Ovary (tissue), 10 donors: Measurements from ENCODE around the gene KLRC4. TPM values are rescaled to one million over a fixed set of nuclear protein-coding genes. Genes with fewer than 3 reads are reported as not detected.

Experiments used
- DNase-seq, 5 donors: peaks; one replicate each; pipeline ENCODE4 v3.0.0-alpha.2; 2019 to 2020
- H3K27ac ChIP-seq, 2 donors: fragments of 200-600 bp; one replicate each; pipeline versions ENCODE4 v1.5.1 to v1.8.0; 2019 to 2022
- H3K27me3 ChIP-seq: fragments of 200-600 bp; one replicate; pipeline ENCODE4 v1.8.0; 2022
- H3K36me3 ChIP-seq: fragments of 200-600 bp; sonication (generic); one replicate; pipeline ENCODE4 v1.5.1; 2019
- H3K4me1 ChIP-seq: one replicate; pipeline ENCODE4 v1.8.1; 2013; ENCODE audit warnings: mild to moderate bottlenecking, moderate library complexity; ENCODE audit not compliant: insufficient read depth
- H3K4me3 ChIP-seq: fragments of 200-600 bp; sonication (generic); one replicate; pipeline ENCODE4 v1.5.1; 2017
- H3K9me3 ChIP-seq, 2 donors: fragments of 200-600 bp in 1 of 2; sonication (generic) in 1 of 2; one replicate each; pipeline versions ENCODE4 v1.5.1 to v1.8.1; 2013 to 2019; ENCODE audit warnings: mild to moderate bottlenecking in 1 of 2, moderate library complexity in 1 of 2
- CTCF ChIP-seq, 3 donors: fragments of 450-650 bp in 2 of 3; fragments of 200-600 bp in 1 of 3; IDR thresholded peaks; one replicate each; pipeline versions ENCODE4 v1.5.1 to v1.8.0; 2016 to 2022; ENCODE audit warnings: antibody characterized with exemption in 3 of 3, mild to moderate bottlenecking in 1 of 3
- EP300 ChIP-seq: sonication (generic); formaldehyde crosslinking; IDR thresholded peaks from one replicate; pipeline ENCODE4 v1.6.1; 2017; ENCODE audit warnings: antibody characterized with exemption
- POLR2A ChIP-seq: fragments of 450-650 bp; IDR thresholded peaks from one replicate; pipeline ENCODE4 v1.6.1; 2017; ENCODE audit warnings: antibody characterized with exemption, mild to moderate bottlenecking, moderate library complexity
- WGBS, 3 donors: extraction: QIAGEN DNeasy Blood & Tissue Kit in 1 of 3; methylation state at CpG; one replicate each; pipeline versions ENCODE4 v1.1.5 to v1.1.7; 2013 to 2017; 5-methylcytosine and 5-hydroxymethylcytosine counted together
- intact Hi-C, 4 donors: fragments of 100-400 bp; cut with DNase I; formaldehyde crosslinking; loops; one replicate each; pipeline versions ENCODE4 v1.11.0 to v1.15.1; 2022 to 2023
- long read RNA-seq, 3 donors: library from polyadenylated mRNA in 2 of 3; unstranded in 2 of 3; transcript quantifications; one replicate each; pipeline ENCODE4 v2.0.0 and lab custom pipeline, GENCODE V29; 2021 to 2026
- polyA plus RNA-seq, 2 donors: library from polyadenylated mRNA; stranded (reverse); fragments of 200-250 nt in 1 of 2; fragments of 350-450 nt in 1 of 2; fragmentation: Illumina TruSeq in 1 of 2; extraction: RNeasy Lipid Tissue Mini Kit (QIAGEN cat#74804) in 1 of 2; gene quantifications; one replicate each; pipeline ENCODE4 v1.2.3, GENCODE V29; 2013 to 2014
- total RNA-seq, 7 donors: library from RNA; depleted of rRNA in 2 of 7; stranded (reverse); fragments of >200 nt in 2 of 7; fragmentation: NEBNext Ultra II Directional in 3 of 7; extraction: Animal tissue kit (Norgen Biotek cat#: 25700) in 3 of 7; gene quantifications; one replicate each; pipeline versions ENCODE4 v1.1.0 to v1.2.4, GENCODE V29; 2016 to 2023
- donor health status: DM: no; HTN: no; CAD: no; lungs with moderate emphysema.
- donor health status: DM: no; HTN: no; CAD: no.
- donor health status: Bipolar disorder and iron deficiency.
- donor health status: DM: yes; HTN: yes; CAD: no.
- donor health status: DM: no; HTN: no; CAD: no.
- donor health status: DM: yes; HTN: yes; CAD: no.

Gene KLRC4
- total RNA-seq (under 1 TPM in 1 of 7 donors, not detected in 6; 0.60 TPM), polyA plus RNA-seq (under 1 TPM in 1 of 2 donors, not detected in 1; 0.30 TPM)
- long read RNA-seq, donor 1 = 0 reads
- long read RNA-seq, donor 2 = 0 reads
- long read RNA-seq, donor 3 = 0 reads

- 0 to 26% (median 16%) methylated on average over 1 of the region's 1 CpG for WGBS, 3 donors
- Histone ChIP-seq H3K4me1 (no peaks in the 10 kb centered on the region), H3K9me3 (no peaks in the 10 kb centered on the region), H3K27me3 (no peaks in the 10 kb centered on the region), H3K36me3 (no peaks in the 10 kb centered on the region), H3K27ac (no peak within 1 kb of the TSS), H3K4me3 (no peak within 1 kb of the TSS)
- TF ChIP-seq EP300 (no peak), POLR2A (no peak), CTCF (IDR thresholded peaks at IDR 0.05) (no peak)
- intact Hi-C loops = no loop called here
- DNase-seq = no peak
Observed at GRCh38 chr12:10409392-10409791, at the start of gene KLRC4. Gene KLRC4 (minus strand): TSS chr12:10409757. CDS start chr12:10409575, 182 bp downstream.

GRCh38 chr12:10457760-10458159 is 48.2 kb upstream of the KLRC4 start:
- Histone ChIP-seq H3K4me3 (no peak overlapping the region), H3K4me1 (no peaks in the 10 kb centered on the region), H3K27me3 (no peaks in the 10 kb centered on the region), H3K36me3 (no peaks in the 10 kb centered on the region), H3K9me3 (no peaks in the 10 kb centered on the region), H3K27ac (no peak overlapping the region)
- intact Hi-C loops = no loop called here
- TF ChIP-seq POLR2A = no peak
- TF ChIP-seq CTCF (IDR thresholded peaks at IDR 0.05) = no peak
- no peak for DNase-seq
- 86 to 90% (median 88%) methylated on average over 3 of the region's 3 CpGs for whole genome bisulfite sequencing, 3 donors

GRCh38 chr12:10456856-10457255 is 47.3 kb upstream of the KLRC4 start:
- intact Hi-C loops = no loop called here
- TF ChIP-seq CTCF (IDR thresholded peaks at IDR 0.05) (no peak), EP300 (no peak), POLR2A (no peak)
- WGBS, 3 donors = 85 to 93% (median 87%) methylated on average over 2 of the region's 2 CpGs

GRCh38 chr12:10455766-10456165 is 46.2 kb upstream of the KLRC4 start:
- H3K27ac ChIP-seq = no peak overlapping the region
- H3K36me3 ChIP-seq = no peaks in the 10 kb centered on the region
- no peaks in the 10 kb centered on the region for H3K9me3 ChIP-seq
- 83 to 92% (median 85%) methylated on average over 1 of the region's 1 CpG for whole genome bisulfite sequencing, 3 donors
- TF ChIP-seq CTCF (IDR thresholded peaks at IDR 0.05) = no peak
- no peak for TF ChIP-seq POLR2A
- no peaks in the 10 kb centered on the region for H3K4me1 ChIP-seq
- no peak overlapping the region for H3K4me3 ChIP-seq
- intact Hi-C loops = no loop called here
- no peaks in the 10 kb centered on the region for H3K27me3 ChIP-seq
- DNase-seq = no peak

More at GRCh38 chr12:10456856-10457255, 47.3 kb upstream of the KLRC4 start:
- H3K4me1 ChIP-seq = no peaks in the 10 kb centered on the region
- no peaks in the 10 kb centered on the region for H3K9me3 ChIP-seq
- no peak overlapping the region for H3K27ac ChIP-seq
- DNase-seq = no peak
- no peaks in the 10 kb centered on the region for H3K27me3 ChIP-seq
- no peak overlapping the region for H3K4me3 ChIP-seq
- no peaks in the 10 kb centered on the region for H3K36me3 ChIP-seq
